ENCODE data around the gene CELA3A.
"Not testable (repeated sequence)": the region's sequence is repeated elsewhere in the genome, so short reads cannot be mapped to it uniquely, and the experiment has no call there.

CELA3A gene

DNA sequence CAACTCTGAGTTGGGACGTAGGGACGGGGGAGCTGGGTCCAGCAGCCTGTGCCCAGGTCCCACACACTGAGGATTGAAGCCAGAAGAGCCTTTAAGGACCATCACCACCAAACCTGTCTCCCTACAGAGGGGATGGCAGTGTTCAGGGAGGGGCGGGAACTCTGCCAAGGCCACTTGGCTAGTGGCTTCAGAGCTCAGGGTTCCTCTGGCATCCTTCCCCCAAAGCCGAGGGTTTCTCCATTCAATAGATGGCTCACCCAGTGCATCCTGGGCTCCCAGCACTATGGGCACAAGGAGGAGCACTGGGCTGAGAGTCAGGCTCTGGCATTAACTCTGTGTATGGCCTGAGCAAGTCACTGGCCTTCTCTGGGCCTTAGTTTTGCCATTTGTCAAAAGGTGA, 20.2 kb upstream of the CELA3A start:
- DNase-seq (ENCODE audit: low read depth in 2 of 3, low spot score in 1 of 3), result not testable (repeated sequence)

DNA sequence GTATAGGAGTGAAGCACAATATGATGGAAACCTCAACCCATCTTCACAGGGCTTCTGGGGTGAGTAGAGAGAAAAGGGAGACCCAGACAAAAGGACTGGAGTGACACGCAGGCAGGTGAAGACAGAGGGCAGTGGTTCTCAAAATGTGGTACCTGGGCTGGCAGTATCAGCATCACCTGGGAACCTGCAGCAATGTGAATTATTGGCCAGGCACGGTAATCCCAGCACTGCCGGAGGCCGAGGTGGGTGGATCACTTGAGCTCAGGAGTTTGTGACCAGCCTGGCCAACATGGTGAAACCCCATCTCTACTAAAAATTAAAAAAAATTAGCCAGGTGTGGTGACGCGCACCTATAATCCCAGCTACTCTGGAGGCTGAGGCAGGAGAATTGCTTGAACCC, 19.3 kb upstream of the CELA3A start:
- not testable (repeated sequence) for DNase-seq (ENCODE audit: low read depth in 2 of 3, low spot score in 1 of 3)

GRCh38 chr1:21983539-21983938, 17.9 kb upstream of the CELA3A start:
- not testable (repeated sequence) for DNase-seq (ENCODE audit: low read depth in 2 of 3, low spot score in 1 of 3)

DNA sequence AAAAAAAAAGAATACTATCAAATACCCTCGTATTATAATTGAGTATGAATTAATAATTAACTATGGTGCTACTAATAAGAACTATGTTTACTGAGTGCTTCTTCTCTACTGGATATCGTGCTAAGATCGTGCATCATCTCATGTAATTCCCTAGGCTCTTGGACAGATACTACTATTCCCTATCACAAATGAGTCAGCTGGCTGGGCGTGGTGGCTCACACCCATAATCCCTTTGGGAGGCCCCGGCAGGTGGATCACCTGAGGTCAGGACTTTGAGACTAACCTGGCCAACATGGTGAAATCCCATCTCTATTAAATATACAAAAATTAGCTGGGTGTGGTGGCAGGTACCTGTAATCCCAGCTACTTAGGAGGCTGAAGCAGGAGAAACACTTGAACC, 15.6 kb upstream of the CELA3A start:
- DNase-seq (ENCODE audit: low read depth in 2 of 3, low spot score in 1 of 3), result not testable (repeated sequence)

GRCh38 chr1:21986386-21986785, 15.1 kb upstream of the CELA3A start:
- not testable (repeated sequence) for DNase-seq (ENCODE audit: low read depth in 2 of 3, low spot score in 1 of 3)

- not testable (repeated sequence) for DNase-seq (ENCODE audit: low read depth in 2 of 3, low spot score in 1 of 3)
These were observed 11.6 kb upstream of the CELA3A start for GRCh38 chr1:21989672-21990393.

GRCh38 chr1:21992186-21992585, 9.3 kb upstream of the CELA3A start:
- not testable (repeated sequence) for DNase-seq (ENCODE audit: low read depth in 2 of 3, low spot score in 1 of 3)

GRCh38 chr1:21994716-21995115, 6.7 kb upstream of the CELA3A start:
- DNase-seq (ENCODE audit: low read depth in 2 of 3, low spot score in 1 of 3), result not testable (repeated sequence)

GRCh38 chr1:21996663-21996970, 4.8 kb upstream of the CELA3A start:
- not testable (repeated sequence) for DNase-seq (ENCODE audit: low read depth in 2 of 3, low spot score in 1 of 3)

GRCh38 chr1:21997891-21998623, 3.4 kb upstream of the CELA3A start:
- not testable (repeated sequence) for DNase-seq (ENCODE audit: low read depth in 2 of 3, low spot score in 1 of 3)

GRCh38 chr1:21998624-21999294, 2.7 kb upstream of the CELA3A start:
- not testable (repeated sequence) for DNase-seq (ENCODE audit: low read depth in 2 of 3, low spot score in 1 of 3)

GRCh38 chr1:21999645-22000044, 1.8 kb upstream of the CELA3A start:
- not testable (repeated sequence) for DNase-seq (ENCODE audit: low read depth in 2 of 3, low spot score in 1 of 3)

DNA sequence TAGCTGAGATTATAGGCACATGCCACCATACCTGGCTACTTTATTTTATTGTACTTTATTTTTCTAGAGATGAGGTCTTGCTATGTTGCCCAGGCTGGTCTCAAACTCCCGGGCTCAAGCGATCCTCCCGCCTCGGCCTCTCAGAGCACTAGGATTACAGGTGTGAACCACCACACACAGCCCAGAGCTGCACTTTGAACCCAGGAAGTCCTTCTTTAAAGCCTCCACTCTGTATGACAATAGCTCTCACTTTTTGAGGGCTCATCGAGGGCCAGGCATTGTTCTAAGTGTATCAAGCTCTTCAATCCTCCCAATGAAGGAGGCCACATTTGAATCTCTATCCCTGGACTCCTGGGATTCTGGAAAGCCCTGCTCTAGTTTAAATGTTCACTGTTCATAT, 1.0 kb downstream of the CELA3A start:
- DNase-seq (ENCODE audit: low read depth in 2 of 3, low spot score in 1 of 3), result not testable (repeated sequence)

GRCh38 chr1:22002875-22003274, 1.4 kb downstream of the CELA3A start:
- not testable (repeated sequence) for DNase-seq (ENCODE audit: low read depth in 2 of 3, low spot score in 1 of 3)

GRCh38 chr1:22003959-22004358, 2.5 kb downstream of the CELA3A start:
- not testable (repeated sequence) for DNase-seq (ENCODE audit: low read depth in 2 of 3, low spot score in 1 of 3)

DNA sequence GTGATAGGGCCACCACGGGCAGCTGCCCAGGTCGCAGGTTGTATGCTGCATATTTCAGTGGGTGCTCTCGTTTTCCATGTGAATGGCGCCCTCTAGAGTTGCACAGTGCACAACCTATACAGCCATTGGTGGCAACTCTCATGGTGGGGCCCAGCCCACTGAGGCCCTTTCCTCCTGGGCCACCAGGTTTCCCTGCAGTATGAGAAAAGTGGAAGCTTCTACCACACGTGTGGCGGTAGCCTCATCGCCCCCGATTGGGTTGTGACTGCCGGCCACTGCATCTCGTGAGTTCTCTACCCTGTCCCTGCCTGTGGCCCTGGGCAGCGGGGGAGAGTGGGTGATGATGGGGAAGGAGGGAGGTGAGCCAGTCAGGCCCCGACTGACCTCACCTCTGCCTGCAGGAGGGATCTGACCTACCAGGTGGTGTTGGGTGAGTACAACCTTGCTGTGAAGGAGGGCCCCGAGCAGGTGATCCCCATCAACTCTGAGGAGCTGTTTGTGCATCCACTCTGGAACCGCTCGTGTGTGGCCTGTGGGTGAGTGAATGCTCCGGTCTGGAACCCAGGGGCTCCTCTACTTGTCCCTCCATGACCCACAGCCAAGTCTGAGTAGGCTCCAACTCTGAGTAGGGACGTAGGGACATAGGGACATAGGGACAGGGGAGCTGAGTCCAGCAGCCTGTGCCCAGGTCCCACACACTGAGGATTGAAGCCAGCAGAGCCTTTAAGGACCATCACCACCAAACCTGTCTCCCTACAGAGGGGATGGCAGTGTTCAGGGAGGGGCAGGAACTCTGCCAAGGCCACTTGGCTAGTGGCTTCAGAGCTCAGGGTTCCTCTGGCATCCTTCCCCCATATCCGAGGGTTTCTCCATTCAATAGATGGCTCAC, 4.0 kb downstream of the CELA3A start:
- peak in 1 of 3 donors; percentile 21 for DNase-seq (ENCODE audit: low read depth in 2 of 3, low spot score in 1 of 3)

DNA sequence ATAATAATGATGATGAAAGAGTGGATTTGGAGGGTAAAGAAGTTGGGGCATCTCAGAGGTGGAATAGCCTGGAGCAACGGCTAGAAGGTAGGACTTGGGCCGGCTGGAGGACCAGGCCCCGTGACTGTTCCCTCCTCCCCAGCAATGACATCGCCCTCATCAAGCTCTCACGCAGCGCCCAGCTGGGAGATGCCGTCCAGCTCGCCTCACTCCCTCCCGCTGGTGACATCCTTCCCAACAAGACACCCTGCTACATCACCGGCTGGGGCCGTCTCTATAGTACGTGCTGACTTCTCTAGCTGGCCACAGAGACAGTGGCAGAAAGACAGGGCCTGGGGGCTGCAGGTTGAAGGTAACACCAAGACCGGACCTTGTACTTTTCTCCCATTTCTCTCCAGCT, 5.3 kb downstream of the CELA3A start:
- DNase-seq (ENCODE audit: low read depth in 2 of 3, low spot score in 1 of 3), result not testable (repeated sequence)

- DNase-seq (ENCODE audit: low read depth in 2 of 3, low spot score in 1 of 3), result not testable (repeated sequence)
These were observed 5.8 kb downstream of the CELA3A start for GRCh38 chr1:22007262-22007661.

DNA sequence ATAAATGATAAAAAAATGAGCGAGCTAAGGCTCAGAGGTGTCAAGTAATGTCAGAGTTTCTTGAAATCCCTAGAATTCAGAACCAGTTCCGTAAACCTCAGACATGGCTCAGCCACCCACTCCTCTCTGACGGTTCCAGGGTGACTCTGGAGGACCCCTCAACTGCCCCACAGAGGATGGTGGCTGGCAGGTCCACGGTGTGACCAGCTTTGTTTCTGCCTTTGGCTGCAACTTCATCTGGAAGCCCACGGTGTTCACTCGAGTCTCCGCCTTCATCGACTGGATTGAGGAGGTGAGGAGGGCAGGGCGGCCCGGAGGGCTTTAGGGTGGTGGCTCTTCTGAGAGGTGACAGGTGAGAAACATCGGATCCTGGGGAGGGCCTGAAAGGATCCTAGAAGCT, 8.1 kb downstream of the CELA3A start:
- not testable (repeated sequence) for DNase-seq (ENCODE audit: low read depth in 2 of 3, low spot score in 1 of 3)

DNA sequence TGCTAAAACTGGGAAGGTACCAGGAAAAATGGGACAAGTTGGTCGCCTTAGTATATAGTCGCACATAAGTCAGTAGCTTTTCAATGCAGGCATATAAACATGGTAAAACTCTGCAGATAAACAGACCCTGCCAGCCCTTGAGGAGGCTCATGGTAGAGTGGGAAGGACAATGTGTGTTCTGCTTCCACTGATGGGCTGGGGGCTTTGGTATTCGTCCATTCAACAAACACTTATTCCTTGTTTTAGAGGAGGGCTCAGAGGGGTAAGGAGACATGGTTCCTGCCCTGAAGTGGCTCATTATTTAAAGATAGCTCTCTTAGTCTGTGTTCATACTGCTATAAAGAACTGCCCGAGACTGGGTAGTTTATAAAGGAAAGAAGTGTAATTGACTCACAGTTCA, 11.3 kb downstream of the CELA3A start:
- not testable (repeated sequence) for DNase-seq (ENCODE audit: low read depth in 2 of 3, low spot score in 1 of 3)

Data from stimulated activated CD4-positive, alpha-beta T cell treated with anti-CD3 and anti-CD28 coated beads, Interleukin-12 subunit alpha, Interleukin-12 subunit beta, amount 100 ng/mL, for 48 hours (primary cell).